K562 (cell line): ENCODE measurements around the gene FFAR4. TPM values are rescaled to one million over a fixed set of nuclear protein-coding genes. Genes with fewer than 3 reads are reported as not detected.

Experiments used
- ATAC-seq: fragments of 200-7000 bp; cut with Tn5 transposase; 3 replicates; pipeline ENCODE4 v1.9.1; 2020; ENCODE audit warnings: moderate library complexity
- BruUV-seq: library from RNA; stranded (reverse); fragments of 400-500 nt; replicated peaks from 2 replicates; lab custom pipeline; 2021; lab: Mats Ljungman, UMichigan
- CTCF ChIA-PET: fragments of 300-600 bp; formaldehyde crosslinking; extraction: SDS; loops from one replicate; lab custom pipeline; 2021; ENCODE audit warnings: low intra/inter-chr PET ratio; lab: Yijun Ruan, JAX
- POLR2A ChIA-PET: fragments of 300-600, 350-650 bp; sonication (Branson Sonifier 250); formaldehyde crosslinking; extraction: SDS; loops from one replicate; lab custom pipeline; 2021; ENCODE audit warnings: antibody characterized with exemption, inconsistent platforms; lab: Yijun Ruan, JAX
- DNase-seq, 4 experiments: peaks; one replicate each; pipeline versions ENCODE4 v3.0.0 to v3.0.0-alpha.2; 2011 to 2018; ENCODE audit warnings: low spot score in 3 of 4, mixed read lengths in 3 of 4; ENCODE audit errors: extremely low read depth in 1 of 4
- FAIRE-seq: peaks from 2 replicates; lab custom pipeline; 2011; peaks lifted over from hg19 to GRCh38; lab: Jason Lieb, UNC
- H2AFZ ChIP-seq: 2 replicates; pipeline ENCODE4 v1.6.0; 2011; ENCODE audit warnings: low read depth, low read length, control low read depth, inconsistent platforms
- H3K27ac ChIP-seq: fragments of 200-600 bp; 3 replicates; pipeline ENCODE4 v1.8.0; 2011; ENCODE audit warnings: low read depth, mild to moderate bottlenecking, control low read depth, inconsistent platforms, low read length, moderate library complexity, mixed read lengths; ENCODE audit errors: extremely low read depth
- H3K27me3 ChIP-seq, 2 experiments: fragments of 300-600 bp in 1 of 2; 2 replicates in 1 of 2; 3 replicates in 1 of 2; pipeline versions ENCODE4 v1.6.0 to v1.8.0; 2011; ENCODE audit warnings: inconsistent platforms in 2 of 2, low read length in 2 of 2, mild to moderate bottlenecking in 1 of 2, mixed read lengths in 1 of 2, moderate library complexity in 1 of 2; ENCODE audit not compliant: control insufficient read depth in 2 of 2, insufficient read depth in 2 of 2
- H3K36me3 ChIP-seq: fragments of 300-600 bp; 3 replicates; pipeline ENCODE4 v1.8.0; 2011; ENCODE audit warnings: mild to moderate bottlenecking, low read length, inconsistent platforms; ENCODE audit not compliant: control insufficient read depth, insufficient read depth
- H3K4me1 ChIP-seq, 2 experiments: fragments of 200-600 bp in 1 of 2; replicated peaks in 1 of 2; 2 replicates in 1 of 2; 3 replicates in 1 of 2; pipeline versions ENCODE4 v1.5.1 to v1.8.0; 2011; ENCODE audit warnings: inconsistent platforms in 2 of 2, low read length in 2 of 2, mild to moderate bottlenecking in 1 of 2, mixed read lengths in 1 of 2, moderate library complexity in 1 of 2; ENCODE audit not compliant: control insufficient read depth in 2 of 2, insufficient read depth in 2 of 2
- H3K4me2 ChIP-seq: 2 replicates; pipeline ENCODE4 v1.6.1; 2011; ENCODE audit warnings: low read length, control low read depth, inconsistent platforms, mixed read lengths; ENCODE audit not compliant: insufficient read depth
- H3K4me3 ChIP-seq: fragments of 200-600 bp; sonication (generic), shearing (Covaris generic); 2 replicates; pipeline ENCODE4 v1.5.1; 2016; ENCODE audit warnings: control low read depth, inconsistent platforms
- H3K79me2 ChIP-seq: fragments of 200-600 bp; 3 replicates; pipeline ENCODE4 v1.8.0; 2011; ENCODE audit warnings: low read length, inconsistent platforms; ENCODE audit not compliant: control insufficient read depth, insufficient read depth
- H3K9ac ChIP-seq, 2 experiments: 2 replicates each; pipeline versions ENCODE4 v1.6.0 to v1.6.1; 2011; ENCODE audit warnings: low read depth in 2 of 2, low read length in 2 of 2, control low read depth in 1 of 2, inconsistent platforms in 1 of 2, mild to moderate bottlenecking in 1 of 2, mixed read lengths in 1 of 2; ENCODE audit not compliant: insufficient read depth in 1 of 2
- H3K9me1 ChIP-seq: one replicate; pipeline ENCODE4 v1.6.0; 2011; ENCODE audit warnings: inconsistent platforms, mild to moderate bottlenecking, low read length, moderate library complexity; ENCODE audit not compliant: control insufficient read depth, insufficient read depth
- H3K9me3 ChIP-seq: replicated peaks from 2 replicates; pipeline ENCODE4 v1.5.1; 2011; ENCODE audit warnings: low read depth, low read length, inconsistent platforms; ENCODE audit not compliant: control insufficient read depth, insufficient read depth
- H4K20me1 ChIP-seq: replicated peaks from 2 replicates; pipeline ENCODE4 v1.6.1; 2011; ENCODE audit warnings: low read length, inconsistent platforms, mixed read lengths; ENCODE audit not compliant: control insufficient read depth, insufficient read depth
- GATA2 ChIP-seq: sonication (generic); formaldehyde crosslinking; IDR thresholded peaks from 2 replicates; pipeline ENCODE4 v1.4.0; 2020; ENCODE audit warnings: mild to moderate bottlenecking, missing genetic modification reagents
- KDM1A ChIP-seq, 2 experiments: fragments of 450-650 bp; IDR thresholded peaks; 2 replicates each; pipeline ENCODE4 v1.6.1; 2016; ENCODE audit warnings: mild to moderate bottlenecking in 2 of 2
- MEIS2 ChIP-seq: fragments of 450-650 bp; IDR thresholded peaks from 2 replicates; pipeline ENCODE4 v1.6.1; 2014; ENCODE audit warnings: mild to moderate bottlenecking; ENCODE audit not compliant: partially characterized antibody
- MYBL2 ChIP-seq, 2 experiments: fragments of 450-650 bp in 1 of 2; sonication (generic) in 1 of 2; formaldehyde crosslinking in 1 of 2; IDR thresholded peaks; 2 replicates each; pipeline versions ENCODE4 v1.6.1 to v1.8.1; 2017 to 2022; ENCODE audit warnings: borderline replicate concordance in 1 of 2, inconsistent platforms in 1 of 2, low read depth in 1 of 2, mild to moderate bottlenecking in 1 of 2, missing genetic modification reagents in 1 of 2, moderate library complexity in 1 of 2
- RBM25 ChIP-seq: fragments of 200-400 bp; formaldehyde crosslinking; IDR thresholded peaks from 2 replicates; pipeline ENCODE4 v1.6.1; 2018; ENCODE audit warnings: low read length, low read depth, moderate library complexity; ENCODE audit not compliant: severe bottlenecking
- SMARCA5 ChIP-seq: fragments of 450-650 bp; IDR thresholded peaks from 2 replicates; pipeline ENCODE4 v1.6.1; 2016
- SRSF3 ChIP-seq: fragments of 200-400 bp; formaldehyde crosslinking; IDR thresholded peaks from 2 replicates; pipeline ENCODE4 v1.6.1; 2016; ENCODE audit warnings: mild to moderate bottlenecking, low read length, moderate library complexity; ENCODE audit not compliant: insufficient read depth
- ZBTB2 ChIP-seq: fragments of 450-650 bp; IDR thresholded peaks from 2 replicates; pipeline ENCODE4 v1.6.1; 2016; ENCODE audit warnings: antibody characterized with exemption
- ZNF445 ChIP-seq: fragments of 250-450 bp; sonication (Bioruptor Pico); IDR thresholded peaks from 2 replicates; pipeline ENCODE4 v1.4.0; 2020; ENCODE audit warnings: low read depth, mild to moderate bottlenecking, moderate library complexity
- ZNF551 ChIP-seq: fragments of 250-450 bp; sonication (Bioruptor Pico); IDR thresholded peaks from 2 replicates; pipeline ENCODE4 v1.5.0; 2021; ENCODE audit warnings: mild to moderate bottlenecking, moderate library complexity
- ZNF644 ChIP-seq: fragments of 200-800 bp; sonication (Bioruptor generic); IDR thresholded peaks from 2 replicates; pipeline ENCODE4 v1.6.1; 2016; ENCODE audit warnings: low read depth, missing genetic modification characterization, missing compliant biosample characterization
- ZZZ3 ChIP-seq: fragments of 450-650 bp; IDR thresholded peaks from 2 replicates; pipeline ENCODE4 v1.6.1; 2016; ENCODE audit warnings: antibody characterized with exemption, mild to moderate bottlenecking, moderate library complexity
- WGBS: fragments of 100-300 bp; shearing (Covaris generic); methylation state at CpG from one replicate; pipeline ENCODE4 v1.1.6; 2016; ENCODE audit warnings: low coverage, mixed read lengths; ENCODE audit not compliant: insufficient coverage; ENCODE audit errors: missing lambda C conversion rate; 5-methylcytosine and 5-hydroxymethylcytosine counted together
- in situ Hi-C: fragments of 300-500 bp; cut with MboI; formaldehyde crosslinking; loops from 4 replicates; pipeline ENCODE4 v1.15.0; 2018; ENCODE audit warnings: inconsistent platforms, mixed read lengths
- intact Hi-C: fragments of 100-400 bp; cut with micrococcal nuclease; formaldehyde crosslinking; loops from 2 replicates; pipeline ENCODE4 v1.14.2; 2022
- polyA plus RNA-seq, 8 experiments: library from polyadenylated mRNA; depleted of rRNA in 4 of 8; stranded (reverse) in 5 of 8; unstranded in 3 of 8; fragments of >200 nt; fragmentation: Nextera tagmentation in 2 of 8; fragmentation: Illumina TruSeq in 1 of 8; extraction: Ambion mirVana in 2 of 8; extraction: Trizol in 1 of 8; gene quantifications; 2 replicates each; pipeline versions ENCODE4 v1.2.1 to v1.2.3, GENCODE V29; 2011 to 2014; ENCODE audit warnings: inconsistent platforms in 1 of 8, missing spikeins in 1 of 8
- total RNA-seq, 7 experiments: library from RNA; depleted of rRNA in 6 of 7; stranded (reverse); fragments of >200 nt in 6 of 7; fragmentation: Illumina TruSeq in 2 of 7; extraction: Trizol in 2 of 7; gene quantifications; 2 replicates each; pipeline versions ENCODE4 v1.2.1 to v1.2.3, GENCODE V29; 2011 to 2021; ENCODE audit warnings: low replicate concordance in 1 of 7
- TF ChIP-seq, protein P1 (sequence below), 2 experiments: IDR thresholded peaks; 2 replicates each; pipeline ENCODE4 v1.6.1; 2012; ENCODE audit warnings: improper control_type of control experiment in 2 of 2, low read depth in 2 of 2, low read length in 2 of 2, borderline replicate concordance in 1 of 2
- TF ChIP-seq, protein P2 (sequence below): sonication (generic); formaldehyde crosslinking; IDR thresholded peaks from 2 replicates; pipeline ENCODE4 v1.8.0; 2022; ENCODE audit warnings: mild to moderate bottlenecking, missing genetic modification reagents

The FFAR4 gene
- total and polyA plus RNA-seq, 9 of the 15 experiments (the other 6 are each of a cell fraction or from before 2014, with no cell fraction given) = not detected

DNA sequence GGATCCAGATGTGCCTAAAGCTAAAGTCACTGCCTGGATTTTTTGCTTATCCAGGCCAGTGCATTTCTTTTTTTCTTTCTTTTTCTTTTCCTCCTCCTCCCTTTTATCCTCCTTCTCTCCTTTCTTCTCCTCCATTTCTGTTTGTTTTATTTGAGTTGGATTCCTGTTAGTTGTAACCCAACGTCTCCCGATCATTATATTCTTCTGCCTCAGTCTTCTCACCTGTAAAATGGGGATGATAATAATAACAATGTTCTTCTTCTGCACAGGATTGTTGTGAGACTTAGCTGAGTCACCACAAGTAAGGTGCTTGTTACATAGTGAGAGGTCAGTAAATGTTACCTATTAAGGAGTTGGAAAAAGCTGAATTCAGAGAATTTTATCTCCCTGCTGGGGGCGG, 13.7 kb upstream of the FFAR4 start:
- no peaks in the 10 kb centered on the region for H3K9me3 ChIP-seq
- WGBS = 17% methylated on average over 3 of the region's 3 CpGs
- no peak overlapping the region for H3K4me2 ChIP-seq
- H3K79me2 ChIP-seq = no peaks in the 10 kb centered on the region
- BruUV-seq = no TSS peak
- FAIRE-seq (no peak), ATAC-seq (no peak), DNase-seq (no peak)
- ChIA-PET POLR2A (interaction anchor here (0.7 kb wide), 1 partner anchor 9 kb away, joined by 3 read pairs; no protein-coding TSS in a partner anchor), CTCF (no interaction called here)
- in situ Hi-C loops (no loop called here), intact Hi-C loops (loop anchor here (5.0 to 10.0 kb wide), 2 partner anchors 130 to 262 kb away; no protein-coding TSS in a partner anchor)
- no peak overlapping the region for H3K9ac ChIP-seq
- no peak overlapping the region for H3K4me3 ChIP-seq
- H3K27me3 ChIP-seq = no peaks in the 10 kb centered on the region
- H4K20me1 ChIP-seq = no peaks in the 10 kb centered on the region
- H3K36me3 ChIP-seq = no peaks in the 10 kb centered on the region; the same call in 2 of the 3 replicates
- no peak overlapping the region for H3K27ac ChIP-seq
- no peaks in the 10 kb centered on the region for H3K9me1 ChIP-seq
- no peak overlapping the region for H2AFZ ChIP-seq
- H3K4me1 ChIP-seq = peaks cover 0 to 11% of the 10 kb centered on the region in 2 experiments; a peak in 3 of 5 replicates
- TF ChIP-seq MYBL2 (IDR thresholded peaks at IDR 0.05; ENCODE audit: low read depth) (no peak), MYBL2 (CRISPR knock-in tag; IDR thresholded peaks at IDR 0.05; ENCODE audit: borderline replicate concordance) (no peak), RBM25 (peak; percentile 69), SRSF3 (no peak), SMARCA5 (0 out of 2 replicates have a peak, but pooled peaks have one; percentile 16), ZNF551 (CRISPR knock-in tag) (no peak), ZNF644 (no peak), ZZZ3 (no peak), KDM1A (IDR thresholded peaks at IDR 0.05) (peak; percentile 60 to 71), ZBTB2 (no peak), MEIS2 (no peak), ZNF445 (CRISPR knock-in tag) (no peak), GATA2 (CRISPR knock-in tag) (no peak)
- TF ChIP-seq, protein P1, sequence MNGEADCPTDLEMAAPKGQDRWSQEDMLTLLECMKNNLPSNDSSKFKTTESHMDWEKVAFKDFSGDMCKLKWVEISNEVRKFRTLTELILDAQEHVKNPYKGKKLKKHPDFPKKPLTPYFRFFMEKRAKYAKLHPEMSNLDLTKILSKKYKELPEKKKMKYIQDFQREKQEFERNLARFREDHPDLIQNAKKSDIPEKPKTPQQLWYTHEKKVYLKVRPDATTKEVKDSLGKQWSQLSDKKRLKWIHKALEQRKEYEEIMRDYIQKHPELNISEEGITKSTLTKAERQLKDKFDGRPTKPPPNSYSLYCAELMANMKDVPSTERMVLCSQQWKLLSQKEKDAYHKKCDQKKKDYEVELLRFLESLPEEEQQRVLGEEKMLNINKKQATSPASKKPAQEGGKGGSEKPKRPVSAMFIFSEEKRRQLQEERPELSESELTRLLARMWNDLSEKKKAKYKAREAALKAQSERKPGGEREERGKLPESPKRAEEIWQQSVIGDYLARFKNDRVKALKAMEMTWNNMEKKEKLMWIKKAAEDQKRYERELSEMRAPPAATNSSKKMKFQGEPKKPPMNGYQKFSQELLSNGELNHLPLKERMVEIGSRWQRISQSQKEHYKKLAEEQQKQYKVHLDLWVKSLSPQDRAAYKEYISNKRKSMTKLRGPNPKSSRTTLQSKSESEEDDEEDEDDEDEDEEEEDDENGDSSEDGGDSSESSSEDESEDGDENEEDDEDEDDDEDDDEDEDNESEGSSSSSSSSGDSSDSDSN (IDR thresholded peaks at IDR 0.05; ENCODE audit: borderline replicate concordance in 1 of 2, low read depth in 2 of 2, low read length in 2 of 2) = no peak
- TF ChIP-seq, protein P2, sequence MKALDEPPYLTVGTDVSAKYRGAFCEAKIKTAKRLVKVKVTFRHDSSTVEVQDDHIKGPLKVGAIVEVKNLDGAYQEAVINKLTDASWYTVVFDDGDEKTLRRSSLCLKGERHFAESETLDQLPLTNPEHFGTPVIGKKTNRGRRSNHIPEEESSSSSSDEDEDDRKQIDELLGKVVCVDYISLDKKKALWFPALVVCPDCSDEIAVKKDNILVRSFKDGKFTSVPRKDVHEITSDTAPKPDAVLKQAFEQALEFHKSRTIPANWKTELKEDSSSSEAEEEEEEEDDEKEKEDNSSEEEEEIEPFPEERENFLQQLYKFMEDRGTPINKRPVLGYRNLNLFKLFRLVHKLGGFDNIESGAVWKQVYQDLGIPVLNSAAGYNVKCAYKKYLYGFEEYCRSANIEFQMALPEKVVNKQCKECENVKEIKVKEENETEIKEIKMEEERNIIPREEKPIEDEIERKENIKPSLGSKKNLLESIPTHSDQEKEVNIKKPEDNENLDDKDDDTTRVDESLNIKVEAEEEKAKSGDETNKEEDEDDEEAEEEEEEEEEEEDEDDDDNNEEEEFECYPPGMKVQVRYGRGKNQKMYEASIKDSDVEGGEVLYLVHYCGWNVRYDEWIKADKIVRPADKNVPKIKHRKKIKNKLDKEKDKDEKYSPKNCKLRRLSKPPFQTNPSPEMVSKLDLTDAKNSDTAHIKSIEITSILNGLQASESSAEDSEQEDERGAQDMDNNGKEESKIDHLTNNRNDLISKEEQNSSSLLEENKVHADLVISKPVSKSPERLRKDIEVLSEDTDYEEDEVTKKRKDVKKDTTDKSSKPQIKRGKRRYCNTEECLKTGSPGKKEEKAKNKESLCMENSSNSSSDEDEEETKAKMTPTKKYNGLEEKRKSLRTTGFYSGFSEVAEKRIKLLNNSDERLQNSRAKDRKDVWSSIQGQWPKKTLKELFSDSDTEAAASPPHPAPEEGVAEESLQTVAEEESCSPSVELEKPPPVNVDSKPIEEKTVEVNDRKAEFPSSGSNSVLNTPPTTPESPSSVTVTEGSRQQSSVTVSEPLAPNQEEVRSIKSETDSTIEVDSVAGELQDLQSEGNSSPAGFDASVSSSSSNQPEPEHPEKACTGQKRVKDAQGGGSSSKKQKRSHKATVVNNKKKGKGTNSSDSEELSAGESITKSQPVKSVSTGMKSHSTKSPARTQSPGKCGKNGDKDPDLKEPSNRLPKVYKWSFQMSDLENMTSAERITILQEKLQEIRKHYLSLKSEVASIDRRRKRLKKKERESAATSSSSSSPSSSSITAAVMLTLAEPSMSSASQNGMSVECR (CRISPR knock-in tag) = no peak
